Suppressor macrophage treated with lipopolysaccharide for 4 hours (primary cell): ENCODE results near the gene CD164L2.

Experiments used
- DNase-seq: peaks from one replicate; pipeline ENCODE4 v3.0.0-alpha.2; 2020

CD164L2 gene

DNA sequence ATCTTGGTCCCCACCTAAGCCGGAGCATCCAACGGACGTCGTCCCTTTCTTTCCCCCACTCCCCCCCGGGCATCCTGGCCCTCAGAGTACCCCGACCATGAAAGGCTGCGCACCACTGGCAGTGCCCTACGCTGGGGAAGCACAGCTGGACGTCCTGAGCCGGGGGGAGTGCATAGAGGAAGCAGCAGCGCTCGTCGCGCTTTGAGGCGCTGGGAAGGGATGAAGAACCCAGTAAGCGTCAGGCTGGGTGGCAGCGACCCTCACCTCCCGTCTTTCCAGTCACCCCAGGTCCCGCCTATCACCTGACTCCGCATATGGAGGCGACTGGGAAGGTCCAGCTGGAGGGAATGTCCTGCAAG is 22.1 kb downstream of the CD164L2 start:
- no peak for DNase-seq

DNA sequence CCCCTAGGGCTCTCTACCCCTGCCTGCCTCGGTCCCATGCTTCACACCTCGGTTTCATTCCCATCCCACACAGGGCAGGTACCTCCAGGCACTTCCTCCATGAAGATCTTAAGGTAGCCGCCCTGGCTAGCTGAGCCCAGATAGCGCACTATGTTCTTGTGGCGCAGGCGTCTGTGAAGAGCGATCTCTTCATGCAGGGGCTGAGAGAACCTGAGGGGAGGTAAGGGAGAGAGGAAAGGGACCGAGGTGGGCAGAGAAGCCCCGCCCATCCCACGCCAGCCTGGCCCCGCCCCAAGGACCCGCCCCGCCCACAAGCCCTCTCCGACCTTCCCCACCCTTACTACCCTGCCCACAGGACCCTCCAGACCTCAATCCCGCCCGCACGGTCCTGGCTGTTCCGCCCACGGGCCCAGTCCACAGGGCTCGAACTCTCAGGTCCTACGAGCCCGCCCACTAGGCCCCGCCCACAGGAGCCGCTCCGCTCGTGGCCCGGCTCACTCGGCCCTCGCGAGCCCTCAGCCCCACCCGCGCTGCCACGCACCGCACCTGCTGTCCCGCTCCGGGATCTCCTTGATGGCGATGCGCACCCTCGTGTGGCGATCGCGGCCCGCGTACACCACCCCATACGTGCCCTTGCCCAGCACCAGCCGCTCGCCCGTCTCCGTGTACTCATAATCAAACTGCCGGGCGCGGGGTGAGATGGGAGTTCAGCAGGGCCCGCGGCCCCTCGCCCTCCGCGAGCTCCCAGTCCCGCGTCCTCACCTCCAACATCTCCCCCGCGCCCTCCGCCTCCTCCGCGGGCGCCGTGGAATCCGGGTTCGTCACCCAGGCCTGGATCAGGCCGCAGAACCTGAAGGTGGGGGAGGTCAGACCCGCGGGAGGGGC is 22.7 kb downstream of the CD164L2 start:
- no peak for DNase-seq

- no peak for DNase-seq
Measured at GRCh38 chr1:27359822-27360158, 23.3 kb downstream of the CD164L2 start.

DNA sequence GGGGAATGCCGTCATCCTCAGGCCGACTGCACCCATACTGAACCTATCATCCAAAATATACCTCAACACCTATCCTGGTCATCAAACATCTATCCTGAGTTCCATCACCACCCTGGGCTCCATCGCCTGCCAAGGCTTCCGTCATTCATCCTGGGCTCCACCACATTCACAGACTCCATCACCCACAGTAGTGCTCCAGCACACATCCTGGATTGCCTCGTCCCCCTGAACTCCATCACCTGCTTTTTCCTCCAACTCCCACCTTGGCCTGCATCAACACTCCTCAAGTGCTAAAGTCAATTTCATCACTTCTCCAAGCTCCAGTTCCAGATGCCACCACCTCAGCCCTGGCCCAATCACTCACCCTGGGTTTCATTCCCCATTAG is 24.2 kb downstream of the CD164L2 start:
- no peak for DNase-seq

GRCh38 chr1:27358038-27358927 is 24.9 kb downstream of the CD164L2 start:
- DNase-seq: no peak

GRCh38 chr1:27357281-27358037 is 25.7 kb downstream of the CD164L2 start:
- peak; percentile 62 for DNase-seq

DNA sequence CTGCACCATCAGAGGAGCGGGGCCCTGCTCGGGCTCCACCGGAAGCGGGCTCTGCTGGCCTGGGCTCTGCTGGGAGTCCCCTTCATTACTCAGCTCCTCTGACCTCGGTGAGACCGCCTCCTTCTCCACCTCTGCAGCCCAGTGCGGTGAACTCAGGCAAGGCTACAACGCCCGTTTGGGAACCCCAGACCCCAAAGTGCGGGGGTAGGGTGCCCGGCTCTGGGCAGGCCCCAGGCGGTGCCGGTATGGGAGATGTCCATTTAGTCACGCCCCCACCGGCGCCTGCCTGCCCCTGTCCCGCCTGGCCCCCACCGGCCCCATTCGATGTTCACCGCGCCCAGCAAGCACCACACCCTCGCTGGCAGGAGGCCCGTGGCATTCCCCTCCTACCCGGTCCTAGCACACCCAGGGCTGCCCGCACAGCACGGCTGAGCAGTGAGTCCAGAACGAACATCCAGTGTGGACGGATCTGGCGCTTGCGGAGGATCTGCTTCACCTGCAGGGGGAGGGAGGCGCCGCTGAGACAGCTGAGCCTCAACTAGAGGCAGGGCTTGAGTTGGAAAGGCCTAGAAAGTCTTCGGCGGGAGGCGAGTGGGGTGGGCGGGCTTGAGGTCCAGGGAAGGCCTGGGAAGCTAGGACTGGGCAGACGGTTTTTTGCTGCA is 26.4 kb downstream of the CD164L2 start:
- DNase-seq: no peak

- no peak for DNase-seq
Measured at GRCh38 chr1:27356277-27356618, 26.9 kb downstream of the CD164L2 start.

DNA sequence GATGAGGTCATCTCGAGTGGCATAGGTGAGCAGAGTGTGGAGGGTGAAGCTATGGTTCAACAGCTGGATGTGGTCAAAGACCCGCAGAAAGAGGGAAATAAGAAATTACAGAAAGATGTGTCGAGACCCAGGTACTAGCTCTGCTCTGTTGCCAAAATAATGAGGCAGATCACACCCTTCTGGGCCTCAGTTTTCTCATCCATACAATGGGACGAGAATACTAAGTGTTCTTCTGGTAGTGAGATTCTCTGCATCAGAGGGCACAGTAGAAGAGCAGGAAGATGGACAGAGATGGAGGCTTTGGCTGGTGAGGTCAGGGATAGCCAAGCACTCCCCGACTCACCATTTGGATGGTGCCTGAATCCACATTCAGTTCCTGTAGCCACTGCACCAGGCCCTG is 27.4 kb downstream of the CD164L2 start:
- no peak for DNase-seq

DNA sequence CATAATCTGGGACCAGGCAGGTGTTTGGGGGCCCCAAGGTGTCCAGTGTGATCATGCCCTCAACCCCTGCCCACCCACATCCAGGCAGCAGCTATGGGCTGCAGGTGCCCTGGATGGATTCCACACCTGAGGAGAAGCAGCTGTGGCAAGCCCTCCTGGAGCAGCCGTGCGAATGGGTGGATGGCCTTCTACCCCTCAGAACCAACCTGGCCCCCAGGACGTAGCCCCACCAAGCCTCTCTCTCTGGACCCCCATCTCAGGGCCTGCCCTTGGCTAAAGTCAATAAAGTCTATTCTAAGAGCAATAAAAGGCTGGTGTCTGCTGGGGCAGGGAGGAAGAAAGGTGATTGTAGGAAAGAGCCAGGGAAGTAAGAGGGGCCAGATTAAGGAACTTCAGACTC is 29.5 kb downstream of the CD164L2 start:
- no peak for DNase-seq

GRCh38 chr1:27353166-27353565 is 30.0 kb downstream of the CD164L2 start:
- DNase-seq: no peak

DNA sequence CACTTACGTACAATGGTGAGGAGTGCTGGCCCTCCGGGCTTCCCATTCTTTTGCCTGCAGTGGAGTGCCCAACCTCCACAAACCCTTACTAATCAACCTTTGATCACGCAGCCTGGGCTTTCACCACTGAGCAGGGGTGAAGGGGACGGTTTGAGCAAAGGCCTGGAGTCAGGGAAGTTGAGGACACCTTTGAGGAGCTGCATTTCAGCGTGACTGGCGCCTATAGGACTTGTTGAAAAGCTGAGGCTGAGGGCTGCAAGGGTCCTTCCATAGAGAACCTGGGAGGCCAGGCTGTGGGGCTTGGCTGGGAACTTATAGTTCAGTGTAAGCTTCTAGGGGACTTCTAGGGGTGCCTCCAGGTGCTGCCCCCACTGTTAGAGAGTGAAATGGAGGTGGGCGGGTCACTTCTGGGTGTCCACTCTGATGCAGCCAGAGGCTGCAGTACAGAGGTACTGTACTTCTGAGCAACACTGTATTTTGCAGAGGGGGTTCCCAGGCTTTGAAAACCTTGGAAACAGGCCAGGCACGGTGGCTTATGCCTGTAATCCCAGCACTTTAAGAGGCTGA is 31.5 kb downstream of the CD164L2 start:
- no peak for DNase-seq

DNA sequence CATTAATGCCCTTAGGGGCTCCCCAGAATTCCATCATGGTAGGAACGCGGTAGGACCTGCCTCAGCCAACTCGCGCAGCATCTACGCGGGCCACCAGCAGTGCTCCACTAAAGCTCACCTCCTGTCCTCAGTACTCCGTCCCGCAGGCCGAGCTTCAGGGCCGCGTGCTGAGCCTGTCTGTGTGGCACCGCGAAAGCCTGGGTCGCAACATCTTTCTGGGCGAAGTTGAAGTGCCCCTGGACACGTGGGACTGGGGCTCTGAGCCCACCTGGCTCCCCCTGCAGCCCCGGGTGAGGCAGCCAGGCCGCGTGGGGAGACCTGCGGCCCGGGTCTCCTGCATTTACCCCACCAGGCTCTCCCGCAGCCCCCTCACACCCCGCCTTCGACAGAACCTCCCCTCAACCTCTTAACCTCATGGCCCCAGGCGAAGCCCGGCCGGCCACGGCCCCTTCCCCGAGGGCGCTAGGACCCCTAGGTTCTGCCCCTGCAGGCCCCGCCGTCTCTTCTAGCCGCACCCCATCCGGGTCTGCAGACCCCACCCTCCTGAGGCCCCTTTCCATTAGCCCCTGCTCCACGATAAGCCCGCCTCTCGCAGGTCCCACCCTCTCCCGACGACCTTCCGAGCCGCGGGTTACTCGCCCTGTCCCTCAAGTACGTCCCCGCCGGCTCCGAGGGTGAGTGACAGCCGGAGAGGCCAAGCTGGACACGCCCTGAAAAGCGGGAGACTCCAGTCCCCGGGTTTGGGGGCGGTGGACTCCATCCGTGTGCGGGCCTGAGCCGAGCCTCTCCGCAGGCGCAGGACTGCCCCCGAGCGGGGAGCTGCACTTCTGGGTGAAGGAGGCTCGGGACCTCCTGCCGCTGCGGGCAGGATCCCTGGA is 32.2 kb downstream of the CD164L2 start:
- DNase-seq: no peak

GRCh38 chr1:27349784-27350662 is 33.1 kb downstream of the CD164L2 start:
- no peak for DNase-seq

- DNase-seq: no peak
Measured at GRCh38 chr1:27348861-27349783, 34.0 kb downstream of the CD164L2 start.

DNA sequence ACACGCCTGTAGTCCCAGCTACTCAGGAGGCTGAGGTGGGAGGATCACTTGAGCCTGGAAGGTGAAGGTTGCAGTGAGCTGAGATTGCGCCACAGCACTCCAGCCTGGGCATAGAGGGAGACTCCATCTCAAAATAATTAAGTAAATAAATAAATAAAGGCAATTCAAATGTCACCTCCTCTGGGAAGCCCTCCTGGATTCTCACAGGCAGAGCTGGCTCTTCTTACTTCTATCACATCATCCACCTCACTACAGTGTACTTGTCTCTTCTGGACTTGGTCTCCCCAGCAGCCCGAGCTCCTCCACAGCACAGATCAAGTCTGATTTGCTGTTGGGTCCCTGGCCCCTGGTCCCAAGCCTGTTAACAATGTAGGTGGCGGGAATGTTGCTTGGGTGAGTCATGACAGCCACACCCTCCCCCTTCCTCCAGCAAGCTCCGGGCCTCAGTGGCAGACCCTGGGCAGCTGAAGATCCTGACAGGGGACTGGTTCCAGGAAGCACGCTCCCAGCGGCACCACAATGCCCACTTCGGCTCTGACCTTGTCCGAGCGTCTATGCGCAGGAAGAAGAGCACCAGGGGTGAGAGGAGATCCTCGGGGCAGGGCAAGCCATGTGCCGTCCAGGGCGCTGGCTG is 36.0 kb downstream of the CD164L2 start:
- no peak for DNase-seq

- DNase-seq: no peak
Measured at GRCh38 chr1:27346357-27346756, 36.8 kb downstream of the CD164L2 start.

DNA sequence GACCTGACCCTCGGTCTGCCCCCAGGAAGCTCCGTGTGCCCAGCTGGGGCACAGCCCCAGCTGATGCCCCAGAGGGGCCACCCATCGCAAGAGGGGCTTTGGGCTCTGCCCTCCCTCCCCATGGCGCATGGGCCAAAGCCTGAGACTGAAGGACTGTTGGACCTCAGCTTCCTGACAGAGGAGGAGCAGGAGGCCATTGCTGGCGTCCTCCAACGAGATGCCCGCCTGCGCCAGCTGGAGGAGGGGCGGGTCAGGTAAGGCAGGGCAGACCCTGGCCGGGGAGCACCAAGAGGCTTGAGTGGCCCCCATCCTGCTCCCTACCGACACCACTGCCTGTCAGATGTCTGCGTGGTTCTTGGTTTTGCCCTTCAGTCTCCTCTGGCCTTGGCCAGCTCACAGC is 37.9 kb downstream of the CD164L2 start:
- no peak for DNase-seq

GRCh38 chr1:27343639-27344025 is 39.5 kb downstream of the CD164L2 start:
- DNase-seq: no peak
